Gastroesophageal sphincter (tissue), 4 donors: Measurements from ENCODE around the gene CORO6. TPM values are rescaled to one million over a fixed set of nuclear protein-coding genes. Genes with fewer than 3 reads are reported as not detected.
A peak's percentile ranks its signal among the peaks of the same experiment; 100 is the strongest.
"Not testable (repeated sequence)": the region's sequence is repeated elsewhere in the genome, so short reads cannot be mapped to it uniquely, and the experiment has no call there.

Experiments used
- ATAC-seq: fragments of 150-250 bp; one replicate; pipeline ENCODE4 v1.9.1; 2016; ENCODE audit warnings: mild to moderate bottlenecking, moderate library complexity
- H3K27ac ChIP-seq, 4 donors: fragments of 200-600 bp; sonication (generic) in 3 of 4; 1 replicate in 3 of 4; 2 replicates in 1 of 4; pipeline ENCODE4 v1.5.1; 2016 to 2019
- H3K27me3 ChIP-seq: fragments of 200-600 bp; sonication (generic); one replicate; pipeline ENCODE4 v1.5.1; 2019
- H3K36me3 ChIP-seq, 2 donors: fragments of 200-600 bp; sonication (generic); one replicate each; pipeline ENCODE4 v1.5.1; 2019; ENCODE audit warnings: control low read depth in 1 of 2
- H3K4me1 ChIP-seq, 3 donors: fragments of 200-600 bp; sonication (generic); 1 replicate in 2 of 3; 2 replicates in 1 of 3; pipeline ENCODE4 v1.5.1; 2016 to 2019; ENCODE audit warnings: control low read depth in 2 of 3
- H3K4me3 ChIP-seq, 2 donors: fragments of 200-600 bp; sonication (generic); one replicate each; pipeline ENCODE4 v1.5.1; 2019; ENCODE audit warnings: mild to moderate bottlenecking in 1 of 2, moderate library complexity in 1 of 2
- H3K9me3 ChIP-seq, 3 donors: fragments of 200-600 bp; sonication (generic); one replicate each; pipeline ENCODE4 v1.5.1; 2017 to 2019; ENCODE audit warnings: control low read depth in 2 of 3
- CTCF ChIP-seq, 4 experiments: fragments of 200-600 bp in 2 of 4; fragments of 450-650 bp in 2 of 4; sonication (generic) in 1 of 4; IDR thresholded peaks; one replicate each; pipeline ENCODE4 v1.5.1; 2017 to 2019; ENCODE audit warnings: antibody characterized with exemption in 4 of 4, mild to moderate bottlenecking in 2 of 4, moderate library complexity in 2 of 4
- EP300 ChIP-seq: sonication (generic); formaldehyde crosslinking; IDR thresholded peaks from one replicate; pipeline ENCODE4 v1.6.1; 2017; ENCODE audit warnings: antibody characterized with exemption, mild to moderate bottlenecking
- POLR2A ChIP-seq, 2 donors: fragments of 450-650 bp; IDR thresholded peaks; one replicate each; pipeline ENCODE4 v1.6.1; 2017; ENCODE audit warnings: antibody characterized with exemption in 2 of 2, mild to moderate bottlenecking in 2 of 2, moderate library complexity in 1 of 2
- POLR2AphosphoS5 ChIP-seq: sonication (generic); formaldehyde crosslinking; IDR thresholded peaks from one replicate; pipeline ENCODE4 v1.6.1; 2017; ENCODE audit warnings: antibody characterized with exemption
- WGBS, 2 donors: methylation state at CpG; one replicate each; pipeline ENCODE4 v1.1.5; 2018; ENCODE audit warnings: low coverage in 1 of 2; 5-methylcytosine and 5-hydroxymethylcytosine counted together
- total RNA-seq, 4 donors: library from RNA; depleted of rRNA; stranded (reverse); fragments of >200 nt; gene quantifications; one replicate each; pipeline ENCODE4 v1.1.0, GENCODE V29; 2016

The CORO6 gene
- total RNA-seq, 4 donors from 2014 or later, result 18.1 to 138 (median 39.4) TPM

GRCh38 chr17:29653995-29654714, 31.4 kb upstream of the CORO6 start:
- H3K4me3 ChIP-seq, result no peak overlapping the region
- ATAC-seq, result no peak

GRCh38 chr17:29652976-29653375, 30.3 kb upstream of the CORO6 start:
- TF ChIP-seq POLR2AphosphoS5 (no peak), POLR2A (IDR thresholded peaks at IDR 0.05) (no peak), CTCF (IDR thresholded peaks at IDR 0.05) (no peak), EP300 (no peak)
- Histone ChIP-seq H3K27ac (no peak overlapping the region), H3K27me3 (no peaks in the 10 kb centered on the region), H3K4me1 (peaks cover 0 to 13% (median 0%) of the 10 kb centered on the region in 3 donors), H3K36me3 (peaks cover 0 to 58% of the 10 kb centered on the region in 2 donors), H3K4me3 (no peak overlapping the region), H3K9me3 (no peaks in the 10 kb centered on the region)
- ATAC-seq, result no peak

More at GRCh38 chr17:29653995-29654714, 31.4 kb upstream of the CORO6 start:
- no peak for TF ChIP-seq CTCF (IDR thresholded peaks at IDR 0.05)
- TF ChIP-seq POLR2A (IDR thresholded peaks at IDR 0.05), result no peak
- TF ChIP-seq POLR2AphosphoS5, result no peak
- no peak for TF ChIP-seq EP300
- Histone ChIP-seq H3K27ac (no peak overlapping the region), H3K36me3 (peaks cover 0 to 46% of the 10 kb centered on the region in 2 donors), H3K9me3 (no peaks in the 10 kb centered on the region), H3K27me3 (no peaks in the 10 kb centered on the region), H3K4me1 (peaks cover 0 to 13% (median 0%) of the 10 kb centered on the region in 3 donors)
- 50 to 63% methylated on average over 1 of the region's 1 CpG for WGBS, 2 donors

- not testable (repeated sequence) for H3K4me3 ChIP-seq, H3K27me3 ChIP-seq, ATAC-seq, H3K9me3 ChIP-seq, H3K27ac ChIP-seq
- Histone ChIP-seq H3K36me3 (peaks cover 0 to 68% of the 10 kb centered on the region in 2 donors), H3K4me1 (peaks cover 0 to 14% (median 0%) of the 10 kb centered on the region in 3 donors)
- whole genome bisulfite sequencing, 2 donors, result 90 to 95% methylated on average over 2 to 7 of the region's 7 CpGs
Measured at GRCh38 chr17:29651913-29652312, 29.2 kb upstream of the CORO6 start.

GRCh38 chr17:29650396-29650795, 27.7 kb upstream of the CORO6 start:
- peaks cover 9 to 29% (median 11%) of the 10 kb centered on the region in 3 donors for H3K4me1 ChIP-seq
- peaks cover 0 to 57% of the 10 kb centered on the region in 2 donors for H3K36me3 ChIP-seq
- H3K27ac ChIP-seq, result no peak overlapping the region
- 63 to 80% methylated on average over 1 to 4 of the region's 4 CpGs for WGBS, 2 donors
- no peaks in the 10 kb centered on the region for H3K9me3 ChIP-seq
- TF ChIP-seq EP300 (no peak), POLR2AphosphoS5 (no peak), POLR2A (IDR thresholded peaks at IDR 0.05) (no peak), CTCF (IDR thresholded peaks at IDR 0.05) (no peak)
- H3K27me3 ChIP-seq, result no peaks in the 10 kb centered on the region
- no peak overlapping the region for H3K4me3 ChIP-seq
- ATAC-seq, result no peak

GRCh38 chr17:29649359-29649758, 26.6 kb upstream of the CORO6 start:
- H3K27me3 ChIP-seq, result no peaks in the 10 kb centered on the region
- 96 to 98% methylated on average over 5 of the region's 5 CpGs for WGBS, 2 donors
- H3K4me3 ChIP-seq, result no peak overlapping the region
- H3K9me3 ChIP-seq, result no peaks in the 10 kb centered on the region
- TF ChIP-seq EP300 (no peak), POLR2A (IDR thresholded peaks at IDR 0.05) (no peak), POLR2AphosphoS5 (no peak), CTCF (IDR thresholded peaks at IDR 0.05) (no peak)
- ATAC-seq, result no peak
- peak overlapping the region in 1 of 4 donors; percentile 29 for H3K27ac ChIP-seq
- peaks cover 0 to 53% of the 10 kb centered on the region in 2 donors for H3K36me3 ChIP-seq
- peaks cover 14 to 35% (median 15%) of the 10 kb centered on the region in 3 donors for H3K4me1 ChIP-seq
